ENCODE measurements around the gene SLC25A47.
A peak's percentile ranks its signal among the peaks of the same experiment; 100 is the strongest.
"Not testable (repeated sequence)": the region's sequence is repeated elsewhere in the genome, so short reads cannot be mapped to it uniquely, and the experiment has no call there.

SLC25A47 gene

DNA sequence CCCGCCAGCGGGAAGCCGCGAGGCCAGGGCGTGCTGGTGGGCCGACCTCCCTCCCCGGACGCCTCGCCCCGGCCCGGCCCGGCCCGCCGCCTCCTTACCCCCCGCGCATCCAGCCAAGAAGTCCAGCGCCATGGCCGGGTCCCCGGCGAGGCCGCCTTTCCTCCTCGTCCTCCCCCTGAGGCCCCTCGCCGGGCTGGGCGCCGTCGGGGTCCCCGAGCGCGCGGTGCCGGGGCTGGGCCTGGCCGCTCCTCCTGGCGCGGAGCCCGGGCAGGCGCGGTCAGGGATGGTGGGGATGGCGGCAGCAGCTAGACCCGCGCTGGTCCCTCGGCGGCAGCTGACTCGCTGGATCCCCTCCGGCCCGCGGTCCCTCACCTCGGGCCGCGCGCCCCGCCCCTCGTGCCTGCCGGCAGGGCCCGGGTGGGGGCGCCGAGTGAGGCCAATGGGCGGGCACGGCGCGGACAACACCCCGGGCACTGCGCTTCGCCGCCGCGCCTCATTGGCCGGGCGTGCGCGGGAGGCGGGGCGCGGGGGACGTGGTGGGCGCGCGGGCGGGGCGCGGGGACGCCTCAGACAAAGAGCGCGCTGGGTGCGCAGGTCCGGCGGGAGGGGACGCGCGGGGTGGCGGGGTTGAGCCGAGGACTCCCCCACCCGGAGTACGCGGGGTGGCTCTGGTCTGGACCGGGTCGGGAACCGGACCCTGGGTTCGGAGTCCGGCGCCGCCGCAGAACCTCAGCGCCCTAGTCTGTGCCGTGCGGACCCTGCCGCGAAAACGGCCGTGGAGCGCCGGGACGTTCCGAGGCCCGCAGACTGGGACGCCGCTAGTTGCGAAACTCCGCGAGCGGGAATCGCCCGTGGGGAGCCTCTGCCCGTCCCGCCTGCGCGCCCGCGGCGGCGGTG, 16.8 kb upstream of the SLC25A47 start, which contains the start of gene SLC25A29:
Gene SLC25A29, minus strand, starts transcription at position 344 of the 897 bp plus-strand sequence. Its CDS starts 212 bp downstream, at position 132.
- DNase-seq: peak; percentile 66 to 69

DNA sequence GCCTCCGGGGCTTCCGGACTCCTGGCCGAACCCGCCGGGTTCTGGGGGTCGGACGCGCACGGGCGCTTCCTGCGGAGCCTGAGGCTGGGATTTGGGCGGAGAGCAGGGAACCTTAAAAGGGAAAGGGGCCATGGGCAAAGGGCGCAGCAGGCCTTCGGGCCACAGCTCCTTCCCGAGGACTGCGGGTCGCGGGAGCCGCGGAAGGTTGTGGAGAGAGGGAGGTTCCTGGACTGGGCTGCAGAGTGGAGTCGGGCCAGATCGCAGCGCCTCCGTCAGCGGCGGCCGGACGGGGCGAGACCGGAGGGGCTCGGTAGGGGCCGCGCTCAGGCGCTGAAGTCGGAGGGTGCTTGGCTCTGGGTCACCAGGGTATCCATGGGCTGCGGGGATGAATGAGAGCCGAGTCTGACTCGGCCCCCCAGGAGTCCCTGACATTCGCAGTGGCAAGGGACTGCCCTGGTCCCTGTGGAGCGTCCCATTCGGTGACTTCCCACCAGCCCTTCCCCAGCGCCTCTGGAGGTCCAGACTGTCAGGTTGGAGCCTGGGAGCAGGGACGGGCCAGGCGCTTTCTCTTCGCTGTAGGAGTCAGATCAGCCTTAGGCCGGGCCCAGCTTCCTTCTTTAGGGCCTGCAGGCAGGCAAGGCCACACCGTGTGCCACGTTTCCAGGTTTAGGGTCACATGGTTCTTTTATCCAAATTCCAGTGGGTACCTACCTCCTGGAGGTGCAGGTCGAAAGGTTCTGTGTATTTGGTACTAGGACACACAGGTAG, 16.0 kb upstream of the SLC25A47 start:
- DNase-seq: no peak

DNA sequence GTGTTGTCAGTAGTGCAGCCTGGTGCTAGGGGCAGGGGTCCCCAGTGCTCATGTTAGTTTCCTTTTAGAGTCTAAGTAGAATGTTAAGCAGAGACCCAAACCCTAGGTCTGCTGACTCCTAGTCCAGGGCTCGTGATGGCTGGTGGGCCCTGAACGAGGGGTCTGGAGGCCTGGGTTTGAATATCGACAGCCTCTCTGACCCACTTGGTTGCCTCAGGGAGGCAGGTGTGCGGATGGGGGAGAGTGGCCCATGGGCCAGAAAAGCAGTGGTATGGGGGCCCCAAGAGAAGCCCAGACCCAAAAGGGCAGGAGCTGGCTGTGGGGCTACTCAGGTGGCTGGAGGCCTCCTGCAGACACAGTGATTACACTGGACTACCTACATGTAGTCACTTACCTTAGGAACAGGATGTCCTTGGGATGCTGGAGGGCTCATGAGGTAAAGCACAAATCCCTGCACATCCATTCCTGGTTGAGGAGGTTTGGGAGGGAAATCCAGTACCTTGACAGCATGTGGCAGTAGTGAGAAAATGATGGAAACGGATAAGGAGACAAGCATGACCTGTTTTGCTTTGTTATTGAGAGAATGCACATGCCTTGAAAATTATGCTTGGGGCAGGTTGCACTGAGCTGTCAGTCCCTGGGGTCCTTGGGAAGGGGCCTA, 15.2 kb upstream of the SLC25A47 start:
- no peak for DNase-seq

DNA sequence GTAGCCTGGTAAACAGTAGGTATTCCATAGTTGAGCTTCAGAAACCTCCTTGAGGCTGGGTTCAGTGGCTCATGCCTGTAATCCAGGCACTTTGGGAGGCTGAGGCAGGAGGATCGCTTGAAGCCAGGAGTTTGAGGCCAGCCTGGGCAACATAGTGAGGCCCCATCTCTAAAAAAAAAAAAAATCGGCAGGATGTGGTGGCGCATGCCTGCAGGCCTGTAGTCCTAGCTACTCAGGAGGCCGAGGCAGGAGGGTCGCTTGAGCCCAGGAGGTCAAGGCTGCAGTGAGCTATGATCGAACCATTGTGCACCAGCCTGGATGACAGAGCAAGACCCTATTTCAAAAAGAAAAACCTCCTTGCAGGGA, 14.7 kb upstream of the SLC25A47 start:
- DNase-seq: not testable (repeated sequence)

DNA sequence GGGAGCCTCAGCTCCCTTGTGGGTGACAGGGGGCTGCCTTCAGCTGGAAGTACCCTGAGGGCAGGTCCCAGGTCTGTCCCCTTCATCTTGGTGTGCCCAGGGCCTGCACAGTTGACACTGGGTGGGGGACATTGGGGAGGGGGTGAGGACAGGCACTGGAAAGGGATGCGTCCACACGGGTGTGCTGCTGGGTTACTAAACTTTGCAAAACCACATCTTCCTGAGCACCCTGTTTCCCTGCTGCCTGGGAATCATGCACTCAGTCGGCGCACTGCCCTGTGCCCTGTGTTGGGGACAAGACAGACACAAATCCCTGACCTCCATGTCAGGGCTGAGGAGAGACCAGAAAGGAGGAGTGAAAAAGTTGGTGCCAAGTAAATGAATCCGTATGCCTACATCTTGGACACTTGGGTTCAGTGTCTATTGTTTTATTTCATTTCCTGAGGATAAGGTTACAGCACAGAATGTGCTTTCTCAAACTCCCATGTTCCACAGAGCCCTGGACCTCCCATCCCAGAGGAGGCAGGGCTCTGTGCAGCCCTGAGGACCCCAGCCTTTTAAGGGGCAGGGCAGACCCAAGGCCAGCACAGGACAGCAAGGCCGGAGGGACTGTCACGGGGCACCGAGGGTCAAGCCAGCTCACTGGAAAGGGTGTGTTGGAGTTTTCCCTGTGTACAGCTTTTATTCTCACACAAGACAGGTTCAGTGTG, 14.0 kb upstream of the SLC25A47 start:
- no peak for DNase-seq

DNA sequence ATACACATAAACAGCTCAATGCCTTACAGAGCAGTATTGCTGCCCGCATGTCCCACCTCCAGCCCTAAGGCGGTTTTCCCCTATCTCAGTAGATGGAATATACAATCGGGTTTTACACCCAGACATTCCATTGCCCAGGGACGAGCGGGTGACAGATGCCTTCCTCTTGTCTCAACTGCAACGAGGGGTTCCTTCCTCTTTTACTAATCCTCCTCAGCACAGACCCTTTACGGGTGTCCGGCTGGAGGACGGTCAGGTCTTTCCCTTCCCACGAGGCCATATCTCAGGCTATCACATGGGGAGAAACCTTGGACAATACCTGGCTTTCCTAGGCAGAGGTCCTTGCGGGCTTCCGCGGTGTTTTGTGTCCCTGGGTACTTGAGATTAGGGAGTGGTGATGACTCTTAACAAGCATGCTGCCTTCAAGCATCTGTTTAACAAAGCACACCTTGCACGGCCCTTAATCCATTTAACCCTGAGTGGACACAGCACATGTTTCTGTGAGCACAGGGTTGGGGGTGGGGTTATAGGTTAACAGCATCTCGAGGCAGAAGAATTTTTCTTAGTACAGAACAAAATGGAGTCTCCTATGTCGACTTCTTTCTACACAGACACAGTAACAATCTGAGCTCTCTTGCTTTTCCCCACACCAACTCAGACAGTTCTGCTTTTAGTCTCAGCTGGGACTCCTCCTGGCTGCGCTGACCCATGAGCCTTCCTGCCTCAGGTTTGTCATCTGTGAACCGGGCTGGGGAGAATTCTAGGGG, 10.8 kb upstream of the SLC25A47 start:
- DNase-seq: not testable (repeated sequence)

DNA sequence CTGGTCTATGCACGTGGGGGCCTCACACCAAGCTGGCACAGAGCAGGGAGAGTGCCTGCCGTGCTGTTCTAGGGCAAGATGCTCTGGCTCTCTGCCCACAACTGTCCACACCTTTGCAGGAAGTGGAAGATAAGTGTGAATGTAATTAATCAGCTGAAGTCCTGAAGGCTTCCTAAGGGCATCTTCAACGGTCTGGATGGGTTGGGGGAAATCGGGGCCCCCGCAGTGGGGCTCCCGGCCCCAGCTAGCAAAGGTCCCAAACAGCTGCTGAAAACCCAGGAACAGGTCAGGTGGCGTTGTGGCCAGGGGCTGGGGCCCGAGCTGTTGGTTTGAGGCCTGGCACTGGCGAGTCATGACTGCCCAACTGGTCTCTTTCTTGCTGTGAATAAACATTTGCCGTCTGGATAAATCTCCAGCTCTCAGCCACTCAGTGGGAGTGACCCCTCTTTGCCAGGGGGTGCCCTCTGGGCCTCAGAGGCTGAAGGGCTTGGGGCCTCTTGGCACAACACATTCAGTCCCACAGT, 10.2 kb upstream of the SLC25A47 start:
- DNase-seq: no peak

DNA sequence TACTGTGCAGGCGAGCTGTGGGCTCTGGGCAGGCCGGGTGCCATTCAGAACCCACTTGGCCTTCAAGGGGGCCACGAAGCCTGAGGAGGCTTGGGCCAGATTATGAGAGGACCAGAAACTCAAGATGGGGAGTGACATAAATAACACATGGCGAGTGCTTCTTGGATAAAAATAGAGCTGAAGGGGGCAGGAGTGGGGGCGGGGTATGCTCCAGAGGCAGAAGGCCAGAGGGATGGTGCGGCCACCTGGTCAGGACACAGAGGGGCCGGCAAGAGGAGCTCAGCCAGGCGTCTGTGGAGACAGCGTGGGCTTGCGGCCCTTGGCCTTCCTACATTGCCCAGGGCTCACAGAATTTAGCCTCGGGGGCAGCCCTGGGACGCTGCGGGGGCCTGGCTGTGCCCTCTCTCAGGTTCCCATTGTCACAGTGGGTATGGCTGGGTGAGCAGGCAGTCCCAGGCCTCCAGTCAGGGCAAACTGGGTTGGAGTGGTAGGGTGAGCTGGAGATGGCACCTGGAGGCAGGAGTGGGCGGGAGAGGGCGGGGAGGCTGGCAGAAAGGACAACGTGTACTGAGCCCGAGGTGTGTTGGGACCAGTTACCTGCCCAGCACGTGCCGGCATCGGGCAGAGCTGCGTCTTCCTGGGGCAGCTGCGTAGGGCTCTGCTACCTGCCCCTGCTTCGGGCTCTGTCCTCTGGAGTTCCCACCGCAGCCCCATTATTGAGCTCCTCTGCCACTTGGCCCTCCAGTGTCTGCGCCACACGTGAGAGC, 9.5 kb upstream of the SLC25A47 start:
- DNase-seq: no peak

DNA sequence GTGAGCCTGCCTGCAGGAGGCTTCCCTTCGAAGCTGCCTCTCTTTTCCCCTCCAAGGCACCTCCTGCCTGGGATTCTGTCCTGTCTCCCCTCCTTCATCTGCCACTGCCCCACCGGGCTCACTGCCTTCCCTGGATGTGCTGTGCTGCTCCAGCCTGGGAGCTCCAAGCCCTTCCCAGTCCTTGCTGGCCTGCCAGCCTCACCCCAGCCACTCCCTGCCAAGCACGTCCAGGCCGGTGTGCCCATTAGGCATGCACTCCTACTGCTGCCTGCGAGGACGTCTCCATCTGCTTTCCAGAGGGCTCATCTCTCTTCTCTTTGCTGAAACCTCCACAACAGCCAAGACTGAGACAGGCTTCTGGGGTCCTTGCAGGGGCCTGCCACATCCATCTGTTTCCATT, 8.4 kb upstream of the SLC25A47 start:
- DNase-seq: no peak

DNA sequence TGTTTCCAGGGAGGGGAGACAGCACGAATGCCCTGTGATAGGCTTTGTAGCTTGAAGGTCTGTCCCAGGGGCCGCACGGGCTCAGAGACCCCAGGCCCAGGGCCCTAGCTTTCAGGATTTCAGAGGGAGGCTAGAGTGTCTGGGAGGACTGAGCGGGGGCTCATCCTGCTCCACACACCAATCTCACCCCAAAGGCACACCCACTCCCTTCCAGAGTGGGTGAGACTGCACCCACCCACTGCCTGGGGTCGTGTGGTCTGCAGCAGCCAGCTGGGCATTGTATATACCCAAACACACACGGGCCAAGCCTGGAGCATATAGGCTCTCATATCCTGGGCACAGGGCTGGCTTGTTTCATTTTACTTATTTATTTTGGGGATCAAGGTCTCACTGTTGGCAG, 5.8 kb upstream of the SLC25A47 start:
- DNase-seq: no peak

DNA sequence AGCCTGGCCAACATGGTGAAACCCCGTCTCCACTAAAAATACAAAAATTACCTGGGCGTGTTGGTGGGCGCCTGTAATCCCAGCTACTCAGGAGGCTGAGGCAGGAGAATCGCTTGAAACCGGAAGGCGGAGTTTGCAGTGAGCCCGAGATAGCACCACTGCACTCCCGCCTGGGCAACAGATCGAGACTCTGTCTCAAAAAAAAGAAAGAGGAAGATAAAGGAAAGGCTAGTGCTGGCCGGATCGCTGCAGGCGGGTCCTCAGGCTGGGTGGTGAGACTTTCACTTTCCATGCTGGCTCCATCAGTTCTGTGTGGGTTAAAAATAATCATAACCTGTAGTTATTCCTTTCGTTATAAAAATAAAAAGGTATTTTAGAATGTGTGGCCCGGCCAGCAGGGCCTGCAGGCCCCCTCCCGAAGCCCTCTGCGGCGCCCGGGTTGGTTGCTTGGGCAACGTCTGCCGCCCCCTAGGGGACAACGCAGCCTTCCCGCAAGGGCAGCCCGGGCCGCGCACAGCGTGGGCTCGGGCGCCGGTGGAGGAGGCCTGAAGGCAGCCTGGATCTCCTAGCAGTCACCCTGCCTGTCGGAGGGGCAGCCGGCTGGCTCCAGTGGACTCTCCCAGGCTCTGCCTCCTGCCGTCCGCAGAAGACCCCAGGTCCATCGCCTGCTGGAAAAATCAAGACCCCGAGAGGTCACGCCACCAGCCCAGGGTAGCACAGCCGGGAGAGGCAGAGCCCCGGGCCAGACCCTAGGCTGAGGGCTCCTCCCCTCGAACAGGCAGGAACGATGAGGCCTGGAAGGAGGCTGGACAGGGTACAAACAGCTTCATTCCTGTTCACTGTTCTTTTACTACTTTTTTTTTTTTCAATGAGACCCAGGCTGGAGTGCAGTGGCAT, 5.0 kb upstream of the SLC25A47 start:
- peak; percentile 66 to 70 for DNase-seq

DNA sequence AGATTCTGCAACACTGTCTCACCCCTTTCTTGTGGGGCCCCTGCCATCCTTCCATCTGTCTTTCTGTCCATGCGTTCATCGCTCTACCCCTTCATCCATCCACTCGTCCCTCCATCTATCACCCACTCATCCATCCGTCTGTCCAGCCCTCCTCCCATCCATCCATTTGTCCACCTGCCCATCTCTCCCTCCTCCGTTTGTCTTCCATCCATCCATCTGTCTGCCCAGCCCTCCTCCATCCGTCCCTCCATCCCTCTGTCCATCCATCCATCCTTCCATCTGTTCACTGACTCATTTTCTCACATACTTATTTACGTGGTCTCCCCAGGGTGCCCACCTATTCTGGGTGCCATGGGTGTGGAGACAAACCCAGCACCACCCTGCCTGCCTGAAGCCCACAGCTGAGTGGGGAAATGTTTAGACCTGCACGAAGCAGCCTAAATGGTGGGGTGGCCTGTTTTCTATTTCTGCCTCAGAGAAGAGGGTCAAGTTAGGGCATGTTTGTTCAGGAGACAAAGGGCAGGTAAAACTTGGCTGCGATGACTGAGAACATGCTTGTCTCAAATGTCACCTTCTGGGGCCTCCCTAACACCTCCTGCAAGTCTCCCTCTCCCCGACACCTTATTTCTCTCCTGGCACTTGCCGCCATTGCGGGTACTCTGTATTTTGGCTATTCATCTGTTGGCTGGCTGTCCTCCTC, 2.8 kb upstream of the SLC25A47 start:
- no peak for DNase-seq

DNA sequence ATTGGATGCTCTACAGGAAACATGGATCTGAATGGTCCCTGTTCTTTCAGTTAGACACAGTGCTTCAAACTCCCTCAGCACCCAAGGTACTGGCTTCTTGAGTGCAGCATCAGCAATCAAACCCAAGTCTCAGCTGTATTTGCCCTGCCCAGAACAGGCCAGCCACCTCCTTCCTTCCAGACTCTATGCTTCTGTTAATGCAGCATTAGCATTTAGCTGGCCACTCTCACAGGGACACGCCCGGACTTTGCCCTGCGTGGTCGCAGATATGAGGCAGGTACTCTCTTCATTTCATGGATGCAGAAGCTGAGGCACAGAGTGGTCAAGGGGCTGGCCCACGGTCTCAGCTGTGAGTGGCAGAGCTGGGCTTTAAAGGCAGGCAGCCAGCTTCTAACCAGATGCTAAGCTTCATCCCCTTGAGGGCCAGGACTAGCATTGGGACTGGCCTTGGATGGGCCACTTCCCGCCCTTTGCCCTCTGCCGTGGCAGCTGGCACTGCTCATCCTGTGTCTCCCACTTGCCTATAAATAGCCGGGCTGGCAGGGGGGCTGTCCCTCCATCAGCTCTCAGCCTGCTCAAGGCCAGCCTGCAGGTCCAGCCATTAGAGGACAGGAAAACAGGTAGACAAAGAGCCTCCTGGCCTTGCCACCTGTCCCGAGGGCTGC, 1.5 kb upstream of the SLC25A47 start:
- no peak for DNase-seq

DNA sequence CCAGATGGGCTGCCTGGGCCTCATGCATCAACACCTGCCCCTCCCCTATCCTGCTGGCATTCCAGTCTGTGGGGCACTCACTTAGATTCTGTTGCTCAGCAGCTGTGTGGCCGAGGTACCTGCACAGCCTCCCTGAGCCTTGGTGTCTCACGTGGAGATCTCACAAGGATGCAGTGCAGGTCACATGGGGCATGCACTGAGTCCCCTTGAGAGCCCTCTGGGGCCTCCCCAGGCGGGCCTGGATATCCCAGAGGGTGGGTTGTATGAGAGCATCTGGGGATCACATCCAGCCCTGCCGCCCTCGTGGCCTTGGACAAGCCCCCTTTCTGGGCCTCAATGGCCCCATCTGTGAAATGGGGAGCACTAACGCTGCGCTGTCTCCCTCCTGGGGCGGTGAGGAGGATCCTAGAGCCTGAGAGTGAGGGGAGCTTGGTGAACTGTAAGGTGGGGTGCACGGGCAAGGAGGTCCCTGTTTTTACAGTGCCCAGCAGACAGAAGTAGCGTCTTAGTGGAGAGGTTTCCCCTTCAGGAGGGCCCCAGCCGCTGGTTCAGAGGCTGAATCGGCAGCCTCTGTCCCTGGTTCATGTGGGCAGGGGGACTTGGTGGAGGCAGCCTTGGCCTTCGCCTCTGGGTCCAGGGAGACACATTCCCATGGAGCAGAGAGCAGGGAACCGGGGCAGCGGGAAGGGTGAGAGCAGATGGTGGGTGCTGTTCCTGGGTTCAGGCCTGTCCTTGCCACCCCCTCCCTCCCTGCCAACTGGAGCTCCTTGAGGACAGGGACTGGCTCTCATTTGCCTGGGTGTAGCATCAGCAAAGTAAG, 791 bp upstream of the SLC25A47 start:
- DNase-seq: no peak

DNA sequence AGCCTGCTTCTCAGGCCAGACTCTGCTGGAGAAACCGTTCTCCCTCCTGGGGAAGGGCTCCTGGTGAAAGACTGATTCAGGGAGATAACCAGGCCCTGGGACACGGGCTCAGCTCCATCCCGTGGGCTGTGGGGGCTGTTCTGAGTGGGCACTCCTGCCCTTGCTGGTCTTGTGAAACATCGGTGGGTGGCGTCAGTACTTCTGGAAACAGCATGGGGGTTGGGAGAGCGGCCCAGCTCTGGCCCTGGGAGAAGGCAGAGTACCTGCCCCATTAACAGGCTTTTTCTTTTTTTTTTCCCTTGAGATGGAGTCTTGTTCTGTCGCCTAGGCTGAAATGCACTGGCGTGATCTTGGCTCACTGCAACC, 786 bp downstream of the SLC25A47 start:
- no peak for DNase-seq

DNA sequence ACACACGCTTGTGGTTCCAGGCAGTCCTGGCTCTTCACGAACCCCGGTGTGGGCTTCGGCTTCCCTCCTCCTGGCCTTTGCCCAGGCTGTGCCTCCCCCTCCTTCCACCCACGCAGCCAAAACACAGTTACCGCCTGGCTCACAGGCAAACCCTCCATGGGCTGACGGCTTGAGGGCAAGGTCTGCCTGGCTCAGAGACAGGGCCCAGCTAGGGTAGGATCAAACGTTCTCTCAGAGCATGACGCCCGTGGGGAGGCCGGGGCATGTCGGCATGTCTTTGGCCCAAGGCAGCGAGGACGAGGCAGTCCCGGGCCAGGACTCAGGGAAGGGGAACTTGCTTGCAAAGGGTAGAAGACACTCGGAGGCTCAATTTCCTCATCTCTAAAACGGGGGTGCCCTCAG, 2.1 kb downstream of the SLC25A47 start:
- DNase-seq: no peak

DNA sequence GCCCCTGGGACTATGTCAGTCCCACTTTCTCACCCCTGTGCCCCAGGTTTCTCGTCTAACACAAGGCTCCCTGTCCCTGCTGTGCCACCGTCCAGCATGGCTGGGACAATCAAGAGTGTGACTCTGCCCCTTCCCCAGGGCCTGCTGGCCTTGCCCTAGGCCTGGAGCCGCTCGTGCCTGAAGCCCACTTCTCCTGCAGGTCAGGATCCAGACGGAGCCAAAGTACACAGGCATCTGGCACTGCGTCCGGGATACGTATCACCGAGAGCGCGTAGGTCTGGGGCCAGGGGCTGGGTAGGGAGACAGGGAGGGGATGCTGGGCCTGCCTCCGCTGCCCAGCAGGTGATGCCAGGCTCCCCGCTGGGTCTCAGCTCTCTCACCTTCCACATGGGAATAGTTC, 2.8 kb downstream of the SLC25A47 start:
- DNase-seq: no peak

DNA sequence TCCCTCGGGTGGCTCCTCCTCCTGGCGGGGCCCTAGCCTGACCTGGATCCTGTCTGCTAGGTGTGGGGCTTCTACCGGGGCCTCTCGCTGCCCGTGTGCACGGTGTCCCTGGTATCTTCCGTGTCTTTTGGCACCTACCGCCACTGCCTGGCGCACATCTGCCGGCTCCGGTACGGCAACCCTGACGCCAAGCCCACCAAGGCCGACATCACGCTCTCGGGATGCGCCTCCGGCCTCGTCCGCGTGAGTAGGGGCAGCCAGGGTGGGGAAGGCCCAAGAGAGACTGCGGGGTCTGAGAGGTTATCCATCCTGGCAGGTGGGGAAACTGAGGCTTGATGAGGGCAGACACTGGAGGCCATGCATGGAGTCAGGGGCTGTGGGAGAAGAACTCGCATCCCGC, 4.0 kb downstream of the SLC25A47 start:
- DNase-seq: no peak

Data from activated CD4-positive, alpha-beta T cell treated with anti-CD3 and anti-CD28 coated beads for 4 hours (primary cell).